SH-SY5Y (cell line): ENCODE measurements around the gene RBMS1.

ENCODE experiments used
- GATA2 ChIP-seq: IDR thresholded peaks from 2 replicates; pipeline ENCODE4 v1.6.1; 2011; ENCODE audit warnings: mild to moderate bottlenecking, low read depth, low read length
- GATA3 ChIP-seq: IDR thresholded peaks from 2 replicates; pipeline ENCODE4 v1.6.1; 2011; ENCODE audit warnings: low read depth, mild to moderate bottlenecking, low read length, moderate library complexity

GRCh38 chr2:160477032-160477431 lies 16.6 kb downstream of the RBMS1 start:
- TF ChIP-seq GATA2 (no peak), GATA3 (no peak)
